ENCODE results near the gene CRIP2. TPM values are rescaled to one million over a fixed set of nuclear protein-coding genes. Genes with fewer than 3 reads are reported as not detected.

CRIP2 gene
- total and polyA plus RNA-seq, 10 of the 15 experiments (the other 5 are each of a cell fraction or from before 2014, with no cell fraction given), result 0.04 to 0.62 (median 0.37) TPM; not detected in 5

GRCh38 chr14:105468621-105469241 is 5.9 kb upstream of the CRIP2 start:
- 90% methylated on average over 18 of the region's 19 CpGs for WGBS (ENCODE audit: insufficient coverage, insufficient replicate concordance, low lambda C conversion rate, missing lambda C conversion rate)
- ChIA-PET CTCF (no interaction called here), POLR2A (no interaction called here), RAD21 (ENCODE audit: unreplicated experiment) (no interaction called here), SMC1A (ENCODE audit: uncharacterized antibody, unreplicated experiment) (no interaction called here)
- ATAC-seq (no peak), DNase-seq (ENCODE audit: low read depth, low spot score) (no peak), FAIRE-seq (no peak)
- Histone ChIP-seq H3K4me1 (ENCODE audit: control insufficient read depth, insufficient read depth, low read length) (no peaks in the 10 kb centered on the region), H3K79me2 (ENCODE audit: control insufficient read depth, insufficient read depth, low read length) (no peaks in the 10 kb centered on the region), H3K27ac (ENCODE audit: control insufficient read depth, insufficient read depth) (no peak overlapping the region), H3K36me3 (ENCODE audit: control insufficient read depth in 2 of 2, insufficient read depth in 2 of 2, low read length in 1 of 2) (peaks cover 0 to 17% of the 10 kb centered on the region in 2 experiments; a peak in 3 of 4 replicates), H3K4me3 (no peak overlapping the region), H3K9ac (ENCODE audit: control insufficient read depth, insufficient read depth, low read length) (no peak overlapping the region), H2AFZ (ENCODE audit: control insufficient read depth, low read depth, low read length) (no peak overlapping the region), H4K20me1 (ENCODE audit: control insufficient read depth, insufficient read depth) (no peaks in the 10 kb centered on the region), H3K4me2 (ENCODE audit: control insufficient read depth, insufficient read depth) (no peak overlapping the region), H3K27me3 (replicated peaks in 1 of 2; ENCODE audit: control insufficient read depth in 2 of 2, insufficient read depth in 2 of 2, low read length in 1 of 2) (no peaks in the 10 kb centered on the region; a peak in 1 of 4 replicates), H3K9me3 (replicated peaks; ENCODE audit: control insufficient read depth, insufficient read depth, low read length) (no peaks in the 10 kb centered on the region)
- no TSS peak for BruUV-seq (replicated peaks)
- in situ Hi-C loops (cut with MboI) (no loop called here), intact Hi-C loops (cut with micrococcal nuclease; ENCODE audit: unreplicated experiment) (no loop called here)
- TF ChIP-seq ATF3 (IDR thresholded peaks at IDR 0.05; ENCODE audit: borderline replicate concordance, extremely low read depth, low read depth, low read length) (no peak), ETV6 (conservative IDR thresholded peaks at IDR 0.05 in 1 of 2, IDR thresholded peaks at IDR 0.05 in 1 of 2; ENCODE audit: borderline replicate concordance in 1 of 2, low read depth in 1 of 2) (no peak), RELA (IDR thresholded peaks at IDR 0.05; ENCODE audit: borderline replicate concordance, partially characterized antibody) (no peak), PAX5 (IDR thresholded peaks at IDR 0.05; ENCODE audit: borderline replicate concordance, low read depth, low read length) (no peak)
